Measurements from ENCODE around the gene TMEM151A.
"Not testable (repeated sequence)": the region's sequence is repeated elsewhere in the genome, so short reads cannot be mapped to it uniquely, and the experiment has no call there.

The TMEM151A gene

GRCh38 chr11:66291706-66292542, at the start of gene TMEM151A:
TSS of gene TMEM151A (plus strand) at chr11:66291894. CDS start at chr11:66292014, 120 bp downstream.
- no peak for DNase-seq

- no peak for DNase-seq
These were observed 49.5 kb upstream of the TMEM151A start for GRCh38 chr11:66242095-66242765.

- no peak for DNase-seq
These were observed 47.7 kb upstream of the TMEM151A start for GRCh38 chr11:66243782-66244535.

- no peak for DNase-seq
These were observed 44.4 kb upstream of the TMEM151A start for GRCh38 chr11:66247295-66247694.

- DNase-seq: no peak
These were observed 43.9 kb upstream of the TMEM151A start for GRCh38 chr11:66247801-66248200.

GRCh38 chr11:66248903-66249302, 42.8 kb upstream of the TMEM151A start:
- DNase-seq: no peak

GRCh38 chr11:66251809-66252208, 39.9 kb upstream of the TMEM151A start:
- no peak for DNase-seq

GRCh38 chr11:66253081-66253480, 38.6 kb upstream of the TMEM151A start:
- DNase-seq: not testable (repeated sequence)

- no peak for DNase-seq
These were observed 33.2 kb upstream of the TMEM151A start for GRCh38 chr11:66258473-66258893.

GRCh38 chr11:66259225-66259624, 32.5 kb upstream of the TMEM151A start:
- DNase-seq: no peak

- DNase-seq: no peak
These were observed 31.7 kb upstream of the TMEM151A start for GRCh38 chr11:66259956-66260355.

GRCh38 chr11:66261578-66261977, 30.1 kb upstream of the TMEM151A start:
- no peak for DNase-seq

- DNase-seq: no peak
These were observed 29.5 kb upstream of the TMEM151A start for GRCh38 chr11:66262191-66262590.

GRCh38 chr11:66262696-66263095, 29.0 kb upstream of the TMEM151A start:
- DNase-seq: no peak

- DNase-seq: no peak
These were observed 28.5 kb upstream of the TMEM151A start for GRCh38 chr11:66263231-66263630.

- no peak for DNase-seq
These were observed 27.9 kb upstream of the TMEM151A start for GRCh38 chr11:66263785-66264184.

GRCh38 chr11:66264383-66264782, 27.3 kb upstream of the TMEM151A start:
- DNase-seq: no peak

- no peak for DNase-seq
These were observed 26.8 kb upstream of the TMEM151A start for GRCh38 chr11:66264914-66265313.

GRCh38 chr11:66265531-66266377, 25.9 kb upstream of the TMEM151A start:
- DNase-seq: no peak

- no peak for DNase-seq
These were observed 25.2 kb upstream of the TMEM151A start for GRCh38 chr11:66266378-66267038.

GRCh38 chr11:66267039-66267378, 24.7 kb upstream of the TMEM151A start:
- no peak for DNase-seq

Data from cortex of kidney (tissue), 1 donor.